CD8-positive, alpha-beta memory T cell (primary cell): Measurements from ENCODE around the gene LIPK. TPM values are rescaled to one million over a fixed set of nuclear protein-coding genes. Genes with fewer than 3 reads are reported as not detected.
"Not testable (repeated sequence)": the region's sequence is repeated elsewhere in the genome, so short reads cannot be mapped to it uniquely, and the experiment has no call there.

Experiments
- CTCF ChIA-PET: fragments of 350-600 bp; sonication (Branson Sonifier 250); formaldehyde crosslinking; loops from one replicate; lab custom pipeline; 2021; ENCODE audit warnings: antibody characterized with exemption; lab: Charles Lee
- POLR2A ChIA-PET: fragments of 350-600 bp; sonication (Branson Sonifier 250); formaldehyde crosslinking; loops from one replicate; lab custom pipeline; 2021; ENCODE audit warnings: antibody characterized with exemption; lab: Charles Lee
- DNase-seq, 5 donors: peaks; one replicate each; pipeline versions ENCODE4 v3.0.0 to v3.0.0-alpha.2; 2020 to 2022; ENCODE audit warnings: mixed read lengths in 1 of 5
- H3K27ac ChIP-seq: one replicate; pipeline ENCODE4 v1.7.0; 2013; ENCODE audit warnings: low read depth, mild to moderate bottlenecking, low read length, moderate library complexity
- H3K27me3 ChIP-seq: 2 replicates; pipeline ENCODE4 v1.7.0; 2013; ENCODE audit warnings: low read length, mild to moderate bottlenecking; ENCODE audit not compliant: insufficient read depth, poor library complexity, severe bottlenecking
- H3K36me3 ChIP-seq: 2 replicates; pipeline ENCODE4 v1.7.0; 2013; ENCODE audit warnings: mild to moderate bottlenecking, low read length, moderate library complexity; ENCODE audit not compliant: insufficient read depth
- H3K4me1 ChIP-seq: 2 replicates; pipeline ENCODE4 v1.7.0; 2013; ENCODE audit warnings: mild to moderate bottlenecking, low read length, moderate library complexity; ENCODE audit not compliant: insufficient read depth
- H3K4me3 ChIP-seq: 2 replicates; pipeline ENCODE4 v1.7.0; 2013; ENCODE audit warnings: mild to moderate bottlenecking, low read length
- H3K9me3 ChIP-seq: 2 replicates; pipeline ENCODE4 v1.7.0; 2013; ENCODE audit warnings: mild to moderate bottlenecking, low read length
- H3K27ac Mint-ChIP-seq, 8 donors: one replicate each; pipeline ENCODE4 v1.8.0; 2020 to 2021; ENCODE audit warnings: mixed read lengths in 8 of 8, mild to moderate bottlenecking in 6 of 8, inconsistent platforms in 3 of 8, moderate library complexity in 3 of 8
- H3K27me3 Mint-ChIP-seq, 2 donors: one replicate each; pipeline ENCODE4 v1.8.0; 2020 to 2021; ENCODE audit warnings: mixed read lengths in 2 of 2, mild to moderate bottlenecking in 1 of 2, moderate library complexity in 1 of 2
- H3K36me3 Mint-ChIP-seq, 3 donors: one replicate each; pipeline ENCODE4 v1.8.0; 2020 to 2021; ENCODE audit warnings: mixed read lengths in 3 of 3, inconsistent platforms in 1 of 3, mild to moderate bottlenecking in 1 of 3
- H3K4me1 Mint-ChIP-seq, 3 donors: one replicate each; pipeline ENCODE4 v1.8.0; 2020 to 2021; ENCODE audit warnings: mixed read lengths in 3 of 3, inconsistent platforms in 1 of 3, mild to moderate bottlenecking in 1 of 3
- H3K4me3 Mint-ChIP-seq, 7 donors: one replicate each; pipeline ENCODE4 v1.8.0; 2020 to 2021; ENCODE audit warnings: mixed read lengths in 7 of 7, mild to moderate bottlenecking in 6 of 7, moderate library complexity in 4 of 7, inconsistent platforms in 2 of 7
- H3K9me3 Mint-ChIP-seq, 5 donors: one replicate each; pipeline ENCODE4 v1.8.0; 2020 to 2022; ENCODE audit warnings: mixed read lengths in 5 of 5, mild to moderate bottlenecking in 3 of 5, moderate library complexity in 2 of 5, inconsistent platforms in 1 of 5
- polyA plus RNA-seq: library from polyadenylated mRNA; unstranded; fragments of 300-500 nt; fragmentation: Illumina TruSeq; gene quantifications from one replicate; pipeline ENCODE4 v1.2.3, GENCODE V29; 2021
- total RNA-seq, 2 experiments: library from RNA; stranded (reverse); gene quantifications; one replicate each; pipeline ENCODE4 v1.2.3, GENCODE V29; 2021

Gene LIPK
- total RNA-seq: not detected
- polyA plus RNA-seq: not detected

- H3K4me3 Mint-ChIP-seq: no peak within 1 kb of the TSS
- H3K9me3 Mint-ChIP-seq: no peaks in the 10 kb centered on the region
- Histone ChIP-seq H3K27me3 (no peaks in the 10 kb centered on the region), H3K4me3 (no peak within 1 kb of the TSS), H3K4me1 (no peaks in the 10 kb centered on the region), H3K27ac (no peak within 1 kb of the TSS), H3K9me3 (no peaks in the 10 kb centered on the region), H3K36me3 (no peaks in the 10 kb centered on the region)
- ChIA-PET POLR2A (no interaction called here), CTCF (no interaction called here)
- peak within 1 kb of the TSS in 1 of 8 donors; percentile 5 for H3K27ac Mint-ChIP-seq
- H3K36me3 Mint-ChIP-seq: no peaks in the 10 kb centered on the region
- H3K27me3 Mint-ChIP-seq: no peaks in the 10 kb centered on the region
- peaks cover 0 to 11% (median 0%) of the 10 kb centered on the region in 3 donors for H3K4me1 Mint-ChIP-seq
- DNase-seq: no peak
Measured at GRCh38 chr10:88705958-88706357, at the start of gene LIPK. Gene LIPK (plus strand): TSS chr10:88706249. CDS start chr10:88724544, 18,295 bp downstream.

GRCh38 chr10:88657901-88658300, 48.1 kb upstream of the LIPK start:
- Histone ChIP-seq H3K4me1 (no peaks in the 10 kb centered on the region), H3K36me3 (no peaks in the 10 kb centered on the region), H3K9me3 (no peaks in the 10 kb centered on the region), H3K27me3 (no peaks in the 10 kb centered on the region), H3K27ac (no peak overlapping the region), H3K4me3 (no peak overlapping the region)
- POLR2A ChIA-PET: no interaction called here
- Mint-ChIP-seq H3K27me3 (peaks cover 8 to 22% of the 10 kb centered on the region in 2 donors), H3K27ac (no peak overlapping the region), H3K9me3 (peaks cover 0 to 2% (median 0%) of the 10 kb centered on the region in 5 donors), H3K4me3 (no peak overlapping the region), H3K4me1 (no peaks in the 10 kb centered on the region), H3K36me3 (no peaks in the 10 kb centered on the region)
- CTCF ChIA-PET: no interaction called here
- DNase-seq: no peak

- CTCF ChIA-PET: no interaction called here
Measured at GRCh38 chr10:88659725-88660597, 46.1 kb upstream of the LIPK start.

GRCh38 chr10:88660598-88660884, 45.5 kb upstream of the LIPK start:
- no peaks in the 10 kb centered on the region for H3K9me3 ChIP-seq
- H3K4me3 ChIP-seq: no peak overlapping the region
- POLR2A ChIA-PET: no interaction called here
- no peaks in the 10 kb centered on the region for H3K36me3 ChIP-seq
- Mint-ChIP-seq H3K4me1 (no peaks in the 10 kb centered on the region), H3K36me3 (no peaks in the 10 kb centered on the region), H3K4me3 (no peak overlapping the region), H3K27ac (no peak overlapping the region), H3K27me3 (peaks cover 6 to 15% of the 10 kb centered on the region in 2 donors), H3K9me3 (peaks cover 0 to 2% (median 0%) of the 10 kb centered on the region in 5 donors)
- no peaks in the 10 kb centered on the region for H3K27me3 ChIP-seq
- no peaks in the 10 kb centered on the region for H3K4me1 ChIP-seq
- no peak for DNase-seq
- CTCF ChIA-PET: no interaction called here
- no peak overlapping the region for H3K27ac ChIP-seq

More at GRCh38 chr10:88659725-88660597, 46.1 kb upstream of the LIPK start:
- no peaks in the 10 kb centered on the region for H3K4me1 Mint-ChIP-seq
- no peak for DNase-seq
- no peak overlapping the region for H3K4me3 ChIP-seq
- no peaks in the 10 kb centered on the region for H3K4me1 ChIP-seq
- no peak overlapping the region for H3K27ac ChIP-seq
- no peaks in the 10 kb centered on the region for H3K27me3 ChIP-seq
- H3K36me3 ChIP-seq: no peaks in the 10 kb centered on the region
- H3K36me3 Mint-ChIP-seq: no peaks in the 10 kb centered on the region
- H3K9me3 Mint-ChIP-seq: peaks cover 0 to 2% (median 0%) of the 10 kb centered on the region in 5 donors
- H3K4me3 Mint-ChIP-seq: no peak overlapping the region
- H3K27ac Mint-ChIP-seq: peak overlapping the region in 1 of 8 donors; percentile 48
- no peaks in the 10 kb centered on the region for H3K9me3 ChIP-seq
- POLR2A ChIA-PET: no interaction called here
- H3K27me3 Mint-ChIP-seq: peaks cover 8 to 18% of the 10 kb centered on the region in 2 donors

- no peaks in the 10 kb centered on the region for H3K4me1 ChIP-seq
- ChIA-PET POLR2A (no interaction called here), CTCF (no interaction called here)
- no peak overlapping the region for H3K4me3 ChIP-seq
- DNase-seq: no peak
- no peaks in the 10 kb centered on the region for H3K36me3 Mint-ChIP-seq
- H3K27ac ChIP-seq: no peak overlapping the region
- H3K27ac Mint-ChIP-seq: no peak overlapping the region
- H3K27me3 Mint-ChIP-seq: peaks cover 6 to 15% of the 10 kb centered on the region in 2 donors
- no peaks in the 10 kb centered on the region for H3K36me3 ChIP-seq
- no peak overlapping the region for H3K4me3 Mint-ChIP-seq
- no peaks in the 10 kb centered on the region for H3K9me3 ChIP-seq
- H3K27me3 ChIP-seq: no peaks in the 10 kb centered on the region
- peaks cover 0 to 2% (median 0%) of the 10 kb centered on the region in 5 donors for H3K9me3 Mint-ChIP-seq
- no peaks in the 10 kb centered on the region for H3K4me1 Mint-ChIP-seq
Measured at GRCh38 chr10:88661018-88661417, 45.0 kb upstream of the LIPK start.

GRCh38 chr10:88661577-88661976, 44.5 kb upstream of the LIPK start:
- no peaks in the 10 kb centered on the region for H3K9me3 ChIP-seq
- POLR2A ChIA-PET: no interaction called here
- no peak for DNase-seq
- H3K4me1 ChIP-seq: no peaks in the 10 kb centered on the region
- peaks cover 6 to 15% of the 10 kb centered on the region in 2 donors for H3K27me3 Mint-ChIP-seq
- CTCF ChIA-PET: no interaction called here
- H3K4me3 ChIP-seq: no peak overlapping the region
- H3K27ac Mint-ChIP-seq: no peak overlapping the region
- no peaks in the 10 kb centered on the region for H3K36me3 Mint-ChIP-seq
- no peak overlapping the region for H3K4me3 Mint-ChIP-seq
- H3K27ac ChIP-seq: no peak overlapping the region
- H3K4me1 Mint-ChIP-seq: no peaks in the 10 kb centered on the region
- no peaks in the 10 kb centered on the region for H3K36me3 ChIP-seq
- peaks cover 0 to 2% (median 0%) of the 10 kb centered on the region in 5 donors for H3K9me3 Mint-ChIP-seq
- no peaks in the 10 kb centered on the region for H3K27me3 ChIP-seq

GRCh38 chr10:88663153-88663552, 42.9 kb upstream of the LIPK start:
- H3K27me3 Mint-ChIP-seq, H3K9me3 ChIP-seq, H3K27ac Mint-ChIP-seq, H3K36me3 ChIP-seq, POLR2A ChIA-PET, DNase-seq, H3K4me1 Mint-ChIP-seq, H3K4me3 Mint-ChIP-seq, CTCF ChIA-PET, H3K9me3 Mint-ChIP-seq, H3K27ac ChIP-seq, H3K36me3 Mint-ChIP-seq, H3K4me3 ChIP-seq, H3K4me1 ChIP-seq, H3K27me3 ChIP-seq: not testable (repeated sequence)

GRCh38 chr10:88664142-88664541, 41.9 kb upstream of the LIPK start, which contains the start of gene LIPF:
Gene LIPF (plus strand): TSS chr10:88664442. CDS start chr10:88667298, 2,856 bp downstream.
- no peaks in the 10 kb centered on the region for H3K36me3 Mint-ChIP-seq
- POLR2A ChIA-PET: no interaction called here
- H3K9me3 ChIP-seq: no peaks in the 10 kb centered on the region
- no peak within 1 kb of the TSS for H3K27ac Mint-ChIP-seq
- no peak within 1 kb of the TSS for H3K4me3 ChIP-seq
- CTCF ChIA-PET: no interaction called here
- H3K4me3 Mint-ChIP-seq: no peak within 1 kb of the TSS
- no peaks in the 10 kb centered on the region for H3K27me3 ChIP-seq
- peaks cover 6 to 8% of the 10 kb centered on the region in 2 donors for H3K27me3 Mint-ChIP-seq
- DNase-seq: no peak
- H3K27ac ChIP-seq: no peak within 1 kb of the TSS
- H3K4me1 ChIP-seq: no peaks in the 10 kb centered on the region
- H3K9me3 Mint-ChIP-seq: peaks cover 0 to 2% (median 0%) of the 10 kb centered on the region in 5 donors
- H3K4me1 Mint-ChIP-seq: no peaks in the 10 kb centered on the region
- no peaks in the 10 kb centered on the region for H3K36me3 ChIP-seq
